ENCODE measurements around the gene ZFYVE28.

The ZFYVE28 gene

GRCh38 chr4:2347190-2347589, 71.3 kb downstream of the ZFYVE28 start:
- no peak for DNase-seq

- no peak for DNase-seq
These were observed 75.0 kb downstream of the ZFYVE28 start for GRCh38 chr4:2343476-2343875.

GRCh38 chr4:2341911-2342652, 76.4 kb downstream of the ZFYVE28 start:
- DNase-seq = no peak

- no peak for DNase-seq
These were observed 77.1 kb downstream of the ZFYVE28 start for GRCh38 chr4:2341261-2341841.

- no peak for DNase-seq
These were observed 78.0 kb downstream of the ZFYVE28 start for GRCh38 chr4:2340272-2341061.

- no peak for DNase-seq
These were observed 78.8 kb downstream of the ZFYVE28 start for GRCh38 chr4:2339458-2340271.

GRCh38 chr4:2338754-2339457, 79.5 kb downstream of the ZFYVE28 start:
- DNase-seq = no peak

GRCh38 chr4:2337896-2338295, 80.5 kb downstream of the ZFYVE28 start:
- DNase-seq = no peak

- no peak for DNase-seq
These were observed 81.2 kb downstream of the ZFYVE28 start for GRCh38 chr4:2337131-2337723.

GRCh38 chr4:2336659-2337058, 81.8 kb downstream of the ZFYVE28 start:
- no peak for DNase-seq

- DNase-seq = no peak
These were observed 82.7 kb downstream of the ZFYVE28 start for GRCh38 chr4:2335729-2336101.

- no peak for DNase-seq
These were observed 83.4 kb downstream of the ZFYVE28 start for GRCh38 chr4:2334826-2335728.

GRCh38 chr4:2333916-2334644, 84.4 kb downstream of the ZFYVE28 start:
- no peak for DNase-seq

GRCh38 chr4:2333356-2333841, 85.0 kb downstream of the ZFYVE28 start:
- DNase-seq = no peak

- no peak for DNase-seq
These were observed 85.5 kb downstream of the ZFYVE28 start for GRCh38 chr4:2332976-2333319.

- DNase-seq = no peak
These were observed 86.1 kb downstream of the ZFYVE28 start for GRCh38 chr4:2332201-2332975.

GRCh38 chr4:2331519-2332200, 86.8 kb downstream of the ZFYVE28 start:
- no peak for DNase-seq

- DNase-seq = no peak
These were observed 87.4 kb downstream of the ZFYVE28 start for GRCh38 chr4:2331043-2331420.
